Mesothelial cell of epicardium (in vitro differentiated cells): ENCODE results near the gene PEX5L. TPM values are rescaled to one million over a fixed set of nuclear protein-coding genes. Genes with fewer than 3 reads are reported as not detected.

Experiments
- DNase-seq, 2 experiments: peaks; one replicate each; pipeline ENCODE4 v3.0.0; 2021; ENCODE audit warnings: low spot score in 2 of 2; ENCODE audit not compliant: unreplicated experiment in 2 of 2
- H3K27ac Mint-ChIP-seq: 2 replicates; pipeline ENCODE4 v1.8.0; 2021; ENCODE audit warnings: mixed read lengths
- H3K27me3 Mint-ChIP-seq: 2 replicates; pipeline ENCODE4 v1.8.0; 2021; ENCODE audit warnings: low read depth, mixed read lengths
- H3K36me3 Mint-ChIP-seq: 2 replicates; pipeline ENCODE4 v1.8.0; 2021; ENCODE audit warnings: mixed read lengths
- H3K4me1 Mint-ChIP-seq: 2 replicates; pipeline ENCODE4 v1.8.0; 2021; ENCODE audit warnings: mixed read lengths
- H3K4me3 Mint-ChIP-seq: 2 replicates; pipeline ENCODE4 v1.8.0; 2021; ENCODE audit warnings: mild to moderate bottlenecking, moderate library complexity, mixed read lengths
- H3K9me3 Mint-ChIP-seq: 2 replicates; pipeline ENCODE4 v1.8.0; 2021; ENCODE audit warnings: mixed read lengths
- total RNA-seq: library from RNA; stranded (reverse); gene quantifications from 3 replicates; pipeline ENCODE4 v1.2.1, GENCODE V29; 2021
- TF ChIP-seq, protein P1 (sequence below): fragments of 200-600 bp; sonication (generic); IDR thresholded peaks from one replicate; pipeline ENCODE4 v1.5.0; 2021; ENCODE audit warnings: antibody characterized with exemption; ENCODE audit not compliant: unreplicated experiment

PEX5L gene, protein sequence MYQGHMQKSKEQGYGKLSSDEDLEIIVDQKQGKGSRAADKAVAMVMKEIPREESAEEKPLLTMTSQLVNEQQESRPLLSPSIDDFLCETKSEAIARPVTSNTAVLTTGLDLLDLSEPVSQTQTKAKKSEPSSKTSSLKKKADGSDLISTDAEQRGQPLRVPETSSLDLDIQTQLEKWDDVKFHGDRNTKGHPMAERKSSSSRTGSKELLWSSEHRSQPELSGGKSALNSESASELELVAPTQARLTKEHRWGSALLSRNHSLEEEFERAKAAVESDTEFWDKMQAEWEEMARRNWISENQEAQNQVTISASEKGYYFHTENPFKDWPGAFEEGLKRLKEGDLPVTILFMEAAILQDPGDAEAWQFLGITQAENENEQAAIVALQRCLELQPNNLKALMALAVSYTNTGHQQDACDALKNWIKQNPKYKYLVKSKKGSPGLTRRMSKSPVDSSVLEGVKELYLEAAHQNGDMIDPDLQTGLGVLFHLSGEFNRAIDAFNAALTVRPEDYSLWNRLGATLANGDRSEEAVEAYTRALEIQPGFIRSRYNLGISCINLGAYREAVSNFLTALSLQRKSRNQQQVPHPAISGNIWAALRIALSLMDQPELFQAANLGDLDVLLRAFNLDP
- 0.04 to 0.32 TPM (median 0.20 TPM) in 3 replicates for total RNA-seq

DNA sequence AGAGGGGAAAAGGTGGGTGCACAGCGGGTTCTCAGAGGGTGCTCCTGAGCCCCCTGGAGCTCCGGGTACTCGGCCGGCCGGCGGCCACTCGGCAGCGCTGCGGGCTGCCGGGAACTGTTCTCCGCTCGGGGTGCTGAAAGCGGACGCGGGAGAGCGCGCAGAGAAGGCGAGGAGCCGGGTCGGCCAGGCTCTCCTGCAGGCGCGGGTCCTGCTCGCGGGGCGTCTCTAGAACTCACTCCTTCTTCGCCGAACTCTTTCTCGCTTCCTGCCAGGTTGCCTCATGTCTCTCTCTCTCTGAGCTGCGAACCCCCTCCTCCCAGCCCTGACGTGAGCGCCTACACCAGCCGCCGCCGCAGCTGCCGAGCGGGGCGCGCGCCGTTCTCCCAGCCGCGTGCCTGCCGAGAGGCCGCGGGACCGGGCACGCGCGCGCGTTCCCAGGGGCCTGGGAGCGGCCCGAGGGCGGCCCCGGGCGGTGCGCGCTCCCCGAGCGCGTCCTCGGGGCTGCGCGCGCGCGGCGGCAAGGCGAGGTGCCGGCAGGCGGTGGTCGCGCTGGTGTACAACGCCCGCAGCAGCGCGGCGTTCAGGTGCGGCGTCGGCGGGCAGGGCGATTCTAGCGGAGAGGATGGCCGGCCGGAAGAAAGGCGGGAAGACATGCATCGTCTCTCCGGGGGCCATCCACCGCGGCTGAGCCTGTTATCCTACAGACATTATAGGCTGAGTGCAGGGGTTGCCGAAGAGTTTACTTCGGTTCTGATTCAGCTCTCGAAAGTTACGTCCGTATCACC lies at the start of gene PEX5L:
Gene PEX5L (minus strand): TSS at position 267 of the 785 bp plus-strand sequence. CDS start 338 bp downstream, outside the sequence.
- DNase-seq: peak; percentile 64 to 90

DNA sequence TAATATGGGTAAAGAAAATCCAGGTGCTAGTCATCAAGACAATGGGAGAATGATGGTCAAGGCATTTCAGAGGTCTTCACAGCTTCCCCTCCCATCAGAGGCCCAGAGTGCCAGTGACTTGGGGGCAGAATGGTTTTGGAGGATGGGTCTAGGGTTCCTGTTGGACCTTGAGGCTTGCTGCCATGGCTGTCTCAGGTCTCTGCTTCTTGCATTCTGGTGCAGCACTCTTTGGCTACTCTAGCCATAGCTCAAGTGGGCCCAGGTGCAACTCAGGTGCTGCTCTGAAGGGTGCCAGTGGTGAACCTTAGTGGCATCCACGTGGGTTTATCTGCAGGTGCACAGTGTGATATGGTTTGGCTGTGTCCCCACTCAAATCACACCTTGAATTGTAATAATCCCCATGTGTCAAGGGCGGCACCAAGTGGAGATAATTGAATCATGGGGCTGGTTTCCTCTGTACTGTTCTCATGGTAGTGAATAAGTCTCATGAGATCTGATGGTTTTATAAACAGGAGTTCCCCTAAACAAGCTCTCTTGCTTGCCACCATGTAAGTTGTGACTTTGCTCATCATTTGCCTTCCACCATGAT lies 48.5 kb upstream of the PEX5L start:
- Mint-ChIP-seq H3K4me3 (no peak overlapping the region), H3K4me1 (no peaks in the 10 kb centered on the region), H3K27me3 (peaks cover 7% of the 10 kb centered on the region), H3K9me3 (peaks cover 5% of the 10 kb centered on the region), H3K36me3 (no peaks in the 10 kb centered on the region), H3K27ac (no peak overlapping the region)
- TF ChIP-seq, protein P1, sequence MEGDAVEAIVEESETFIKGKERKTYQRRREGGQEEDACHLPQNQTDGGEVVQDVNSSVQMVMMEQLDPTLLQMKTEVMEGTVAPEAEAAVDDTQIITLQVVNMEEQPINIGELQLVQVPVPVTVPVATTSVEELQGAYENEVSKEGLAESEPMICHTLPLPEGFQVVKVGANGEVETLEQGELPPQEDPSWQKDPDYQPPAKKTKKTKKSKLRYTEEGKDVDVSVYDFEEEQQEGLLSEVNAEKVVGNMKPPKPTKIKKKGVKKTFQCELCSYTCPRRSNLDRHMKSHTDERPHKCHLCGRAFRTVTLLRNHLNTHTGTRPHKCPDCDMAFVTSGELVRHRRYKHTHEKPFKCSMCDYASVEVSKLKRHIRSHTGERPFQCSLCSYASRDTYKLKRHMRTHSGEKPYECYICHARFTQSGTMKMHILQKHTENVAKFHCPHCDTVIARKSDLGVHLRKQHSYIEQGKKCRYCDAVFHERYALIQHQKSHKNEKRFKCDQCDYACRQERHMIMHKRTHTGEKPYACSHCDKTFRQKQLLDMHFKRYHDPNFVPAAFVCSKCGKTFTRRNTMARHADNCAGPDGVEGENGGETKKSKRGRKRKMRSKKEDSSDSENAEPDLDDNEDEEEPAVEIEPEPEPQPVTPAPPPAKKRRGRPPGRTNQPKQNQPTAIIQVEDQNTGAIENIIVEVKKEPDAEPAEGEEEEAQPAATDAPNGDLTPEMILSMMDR: no peak
- DNase-seq: no peak

More for the DNA sequence above, at the start of gene PEX5L:
- Mint-ChIP-seq H3K9me3 (no peaks in the 10 kb centered on the region), H3K4me3 (peak within 1 kb of the TSS; percentile 56), H3K36me3 (no peaks in the 10 kb centered on the region), H3K4me1 (peaks cover 3% of the 10 kb centered on the region), H3K27me3 (peaks cover 92% of the 10 kb centered on the region), H3K27ac (no peak within 1 kb of the TSS)
- TF ChIP-seq, protein P1: no peak

DNA sequence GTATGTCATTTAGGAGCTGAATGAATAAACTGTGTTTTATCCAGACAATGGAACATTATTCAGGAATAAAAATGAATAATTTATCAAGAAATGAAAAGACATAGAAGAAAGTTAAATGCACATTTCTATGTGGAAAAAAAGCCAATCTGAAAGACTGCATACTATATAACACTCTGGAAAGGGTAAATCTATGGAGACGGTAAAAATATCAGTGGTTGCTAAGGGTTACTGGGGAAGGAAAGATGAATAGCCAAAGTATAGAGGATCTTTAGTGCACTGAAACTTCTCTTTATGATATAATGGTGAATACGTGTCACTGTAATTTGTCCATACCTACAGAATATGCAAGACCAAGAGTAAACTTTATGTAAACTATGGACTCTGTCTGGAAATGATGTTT lies 46.0 kb upstream of the PEX5L start:
- Mint-ChIP-seq H3K9me3 (no peaks in the 10 kb centered on the region), H3K4me1 (no peaks in the 10 kb centered on the region), H3K27me3 (peaks cover 7% of the 10 kb centered on the region), H3K36me3 (no peaks in the 10 kb centered on the region), H3K27ac (no peak overlapping the region), H3K4me3 (no peak overlapping the region)
- no peak for DNase-seq
- TF ChIP-seq, protein P1: no peak

DNA sequence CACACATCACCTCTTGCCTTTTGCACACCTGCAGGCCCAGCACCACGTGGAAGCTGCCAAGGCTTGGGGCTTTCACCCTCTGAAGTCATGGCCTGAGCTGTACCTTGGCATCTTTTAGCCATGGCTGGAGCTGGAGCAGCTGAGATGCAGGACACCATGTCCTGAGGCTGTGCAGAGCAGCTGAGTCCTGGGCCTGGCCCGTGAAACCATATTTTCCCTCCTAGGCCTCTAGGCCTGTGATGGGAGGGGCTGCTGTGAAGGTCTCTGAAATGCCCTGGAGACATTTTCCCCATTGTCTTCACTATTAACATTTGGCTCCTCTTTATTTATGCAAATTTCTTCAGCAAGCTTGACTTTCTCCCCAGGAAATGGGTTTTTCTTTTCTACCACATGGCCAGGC lies 41.9 kb upstream of the PEX5L start:
- no peak overlapping the region for H3K27ac Mint-ChIP-seq
- TF ChIP-seq, protein P1: no peak
- H3K27me3 Mint-ChIP-seq: peaks cover 6% of the 10 kb centered on the region
- no peaks in the 10 kb centered on the region for H3K36me3 Mint-ChIP-seq
- DNase-seq: no peak
- H3K9me3 Mint-ChIP-seq: no peaks in the 10 kb centered on the region
- no peaks in the 10 kb centered on the region for H3K4me1 Mint-ChIP-seq
- no peak overlapping the region for H3K4me3 Mint-ChIP-seq

DNA sequence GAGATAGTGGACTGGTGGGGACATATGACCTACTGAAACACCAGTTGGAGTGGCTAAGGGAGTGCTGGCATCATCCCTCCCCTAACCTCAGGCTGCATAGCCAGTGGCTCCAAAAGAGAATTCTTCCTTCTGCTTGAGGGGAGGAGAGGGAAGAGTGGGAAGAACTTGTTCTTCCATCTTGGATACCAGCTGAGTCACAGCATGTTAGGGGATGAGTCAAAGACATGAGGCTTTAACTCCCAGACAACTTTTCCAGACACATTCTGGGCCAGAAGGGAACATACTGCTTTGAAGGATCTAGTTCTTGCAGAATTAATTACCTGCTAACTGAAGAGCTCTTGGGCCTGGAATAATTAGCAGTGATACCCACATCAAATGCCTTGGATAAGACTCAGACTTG lies 36.8 kb upstream of the PEX5L start:
- no peaks in the 10 kb centered on the region for H3K27me3 Mint-ChIP-seq
- H3K27ac Mint-ChIP-seq: no peak overlapping the region

More for the DNA sequence above, 36.8 kb upstream of the PEX5L start:
- Mint-ChIP-seq H3K9me3 (no peaks in the 10 kb centered on the region), H3K4me3 (no peak overlapping the region), H3K36me3 (no peaks in the 10 kb centered on the region), H3K4me1 (no peaks in the 10 kb centered on the region)
- TF ChIP-seq, protein P1: no peak
- DNase-seq: no peak
